ENCODE measurements around the gene BOLA1. TPM values are rescaled to one million over a fixed set of nuclear protein-coding genes. Genes with fewer than 3 reads are reported as not detected.

BOLA1 gene
- total and polyA plus RNA-seq, 2 of the 13 experiments (the other 11 are each of a cell fraction or from before 2014, with no cell fraction given): 3.2 to 4.2 TPM

DNA sequence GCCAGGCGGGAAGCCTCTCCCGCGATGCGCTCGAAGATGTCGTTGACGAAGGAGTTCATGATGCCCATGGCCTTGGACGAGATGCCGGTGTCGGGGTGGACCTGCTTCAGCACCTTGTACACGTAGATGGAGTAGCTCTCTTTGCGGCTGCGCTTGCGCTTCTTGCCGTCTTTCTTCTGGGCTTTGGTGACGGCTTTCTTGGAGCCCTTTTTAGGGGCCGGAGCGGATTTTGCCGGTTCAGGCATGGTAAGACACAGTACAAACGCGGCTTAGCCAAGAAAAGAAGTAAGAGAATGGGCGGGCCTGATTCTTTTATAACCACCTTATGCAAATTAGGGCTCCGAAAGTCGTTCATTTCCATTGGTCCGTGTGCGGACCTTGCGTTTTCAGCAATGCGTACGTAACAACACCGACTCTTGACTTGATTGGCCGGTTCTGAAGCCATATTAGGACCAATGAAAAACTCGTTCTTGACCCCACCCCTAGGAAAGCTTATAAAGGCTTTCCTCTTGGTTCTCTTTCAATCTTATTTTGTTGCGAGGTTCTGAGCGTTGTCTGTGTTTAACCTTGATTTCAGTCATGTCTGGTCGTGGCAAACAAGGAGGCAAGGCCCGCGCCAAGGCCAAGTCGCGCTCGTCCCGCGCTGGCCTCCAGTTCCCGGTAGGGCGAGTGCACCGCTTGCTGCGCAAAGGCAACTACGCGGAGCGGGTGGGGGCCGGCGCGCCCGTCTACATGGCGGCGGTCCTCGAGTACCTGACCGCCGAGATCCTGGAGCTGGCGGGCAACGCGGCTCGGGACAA lies 12.8 kb upstream of the BOLA1 start (continued):
- TF ChIP-seq, protein P1, sequence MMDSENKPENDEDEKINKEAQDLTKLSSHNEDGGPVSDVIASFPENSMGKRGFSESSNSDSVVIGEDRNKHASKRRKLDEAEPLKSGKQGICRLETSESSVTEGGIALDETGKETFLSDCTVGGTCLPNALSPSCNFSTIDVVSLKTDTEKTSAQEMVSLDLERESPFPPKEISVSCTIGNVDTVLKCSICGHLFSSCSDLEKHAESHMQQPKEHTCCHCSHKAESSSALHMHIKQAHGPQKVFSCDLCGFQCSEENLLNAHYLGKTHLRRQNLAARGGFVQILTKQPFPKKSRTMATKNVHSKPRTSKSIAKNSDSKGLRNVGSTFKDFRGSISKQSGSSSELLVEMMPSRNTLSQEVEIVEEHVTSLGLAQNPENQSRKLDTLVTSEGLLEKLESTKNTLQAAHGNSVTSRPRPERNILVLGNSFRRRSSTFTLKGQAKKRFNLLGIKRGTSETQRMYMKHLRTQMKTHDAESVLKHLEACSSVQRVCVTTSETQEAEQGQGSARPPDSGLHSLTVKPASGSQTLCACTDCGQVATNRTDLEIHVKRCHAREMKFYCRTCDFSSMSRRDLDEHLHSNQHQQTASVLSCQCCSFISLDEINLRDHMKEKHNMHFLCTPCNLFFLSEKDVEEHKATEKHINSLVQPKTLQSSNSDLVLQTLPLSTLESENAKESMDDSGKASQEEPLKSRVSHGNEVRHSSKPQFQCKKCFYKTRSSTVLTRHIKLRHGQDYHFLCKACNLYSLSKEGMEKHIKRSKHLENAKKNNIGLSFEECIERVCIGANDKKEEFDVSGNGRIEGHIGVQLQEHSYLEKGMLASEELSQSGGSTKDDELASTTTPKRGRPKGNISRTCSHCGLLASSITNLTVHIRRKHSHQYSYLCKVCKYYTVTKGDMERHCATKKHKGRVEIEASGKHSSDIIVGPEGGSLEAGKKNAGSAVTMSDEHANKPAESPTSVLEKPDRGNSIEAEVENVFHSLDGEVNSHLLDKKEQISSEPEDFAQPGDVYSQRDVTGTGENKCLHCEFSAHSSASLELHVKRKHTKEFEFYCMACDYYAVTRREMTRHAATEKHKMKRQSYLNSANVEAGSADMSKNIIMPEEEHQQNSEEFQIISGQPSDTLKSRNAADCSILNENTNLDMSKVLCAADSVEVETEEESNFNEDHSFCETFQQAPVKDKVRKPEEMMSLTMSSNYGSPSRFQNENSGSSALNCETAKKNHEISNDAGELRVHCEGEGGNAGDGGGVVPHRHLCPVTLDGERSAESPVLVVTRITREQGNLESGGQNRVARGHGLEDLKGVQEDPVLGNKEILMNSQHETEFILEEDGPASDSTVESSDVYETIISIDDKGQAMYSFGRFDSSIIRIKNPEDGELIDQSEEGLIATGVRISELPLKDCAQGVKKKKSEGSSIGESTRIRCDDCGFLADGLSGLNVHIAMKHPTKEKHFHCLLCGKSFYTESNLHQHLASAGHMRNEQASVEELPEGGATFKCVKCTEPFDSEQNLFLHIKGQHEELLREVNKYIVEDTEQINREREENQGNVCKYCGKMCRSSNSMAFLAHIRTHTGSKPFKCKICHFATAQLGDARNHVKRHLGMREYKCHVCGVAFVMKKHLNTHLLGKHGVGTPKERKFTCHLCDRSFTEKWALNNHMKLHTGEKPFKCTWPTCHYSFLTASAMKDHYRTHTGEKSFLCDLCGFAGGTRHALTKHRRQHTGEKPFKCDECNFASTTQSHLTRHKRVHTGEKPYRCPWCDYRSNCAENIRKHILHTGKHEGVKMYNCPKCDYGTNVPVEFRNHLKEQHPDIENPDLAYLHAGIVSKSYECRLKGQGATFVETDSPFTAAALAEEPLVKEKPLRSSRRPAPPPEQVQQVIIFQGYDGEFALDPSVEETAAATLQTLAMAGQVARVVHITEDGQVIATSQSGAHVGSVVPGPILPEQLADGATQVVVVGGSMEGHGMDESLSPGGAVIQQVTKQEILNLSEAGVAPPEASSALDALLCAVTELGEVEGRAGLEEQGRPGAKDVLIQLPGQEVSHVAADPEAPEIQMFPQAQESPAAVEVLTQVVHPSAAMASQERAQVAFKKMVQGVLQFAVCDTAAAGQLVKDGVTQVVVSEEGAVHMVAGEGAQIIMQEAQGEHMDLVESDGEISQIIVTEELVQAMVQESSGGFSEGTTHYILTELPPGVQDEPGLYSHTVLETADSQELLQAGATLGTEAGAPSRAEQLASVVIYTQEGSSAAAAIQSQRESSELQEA (CRISPR knock-in tag; IDR thresholded peaks at IDR 0.05; ENCODE audit: not compliant biosample characterization): no peak
- TF ChIP-seq, protein P2, sequence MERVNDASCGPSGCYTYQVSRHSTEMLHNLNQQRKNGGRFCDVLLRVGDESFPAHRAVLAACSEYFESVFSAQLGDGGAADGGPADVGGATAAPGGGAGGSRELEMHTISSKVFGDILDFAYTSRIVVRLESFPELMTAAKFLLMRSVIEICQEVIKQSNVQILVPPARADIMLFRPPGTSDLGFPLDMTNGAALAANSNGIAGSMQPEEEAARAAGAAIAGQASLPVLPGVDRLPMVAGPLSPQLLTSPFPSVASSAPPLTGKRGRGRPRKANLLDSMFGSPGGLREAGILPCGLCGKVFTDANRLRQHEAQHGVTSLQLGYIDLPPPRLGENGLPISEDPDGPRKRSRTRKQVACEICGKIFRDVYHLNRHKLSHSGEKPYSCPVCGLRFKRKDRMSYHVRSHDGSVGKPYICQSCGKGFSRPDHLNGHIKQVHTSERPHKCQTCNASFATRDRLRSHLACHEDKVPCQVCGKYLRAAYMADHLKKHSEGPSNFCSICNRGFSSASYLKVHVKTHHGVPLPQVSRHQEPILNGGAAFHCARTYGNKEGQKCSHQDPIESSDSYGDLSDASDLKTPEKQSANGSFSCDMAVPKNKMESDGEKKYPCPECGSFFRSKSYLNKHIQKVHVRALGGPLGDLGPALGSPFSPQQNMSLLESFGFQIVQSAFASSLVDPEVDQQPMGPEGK (CRISPR knock-in tag; IDR thresholded peaks at IDR 0.05): peak; percentile 70
- TF ChIP-seq, protein P3, sequence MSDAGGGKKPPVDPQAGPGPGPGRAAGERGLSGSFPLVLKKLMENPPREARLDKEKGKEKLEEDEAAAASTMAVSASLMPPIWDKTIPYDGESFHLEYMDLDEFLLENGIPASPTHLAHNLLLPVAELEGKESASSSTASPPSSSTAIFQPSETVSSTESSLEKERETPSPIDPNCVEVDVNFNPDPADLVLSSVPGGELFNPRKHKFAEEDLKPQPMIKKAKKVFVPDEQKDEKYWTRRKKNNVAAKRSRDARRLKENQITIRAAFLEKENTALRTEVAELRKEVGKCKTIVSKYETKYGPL (CRISPR knock-in tag; IDR thresholded peaks at IDR 0.05): 0 out of 2 replicates have a peak, but pooled peaks have one; percentile 22
- TF ChIP-seq, protein P4, sequence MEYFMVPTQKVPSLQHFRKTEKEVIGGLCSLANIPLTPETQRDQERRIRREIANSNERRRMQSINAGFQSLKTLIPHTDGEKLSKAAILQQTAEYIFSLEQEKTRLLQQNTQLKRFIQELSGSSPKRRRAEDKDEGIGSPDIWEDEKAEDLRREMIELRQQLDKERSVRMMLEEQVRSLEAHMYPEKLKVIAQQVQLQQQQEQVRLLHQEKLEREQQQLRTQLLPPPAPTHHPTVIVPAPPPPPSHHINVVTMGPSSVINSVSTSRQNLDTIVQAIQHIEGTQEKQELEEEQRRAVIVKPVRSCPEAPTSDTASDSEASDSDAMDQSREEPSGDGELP (IDR thresholded peaks at IDR 0.05; ENCODE audit: borderline replicate concordance, low read depth): no peak
- TF ChIP-seq JARID2 (CRISPR knock-in tag; IDR thresholded peaks at IDR 0.05; ENCODE audit: insufficient replicate concordance) (peak; percentile 40), SNRNP70 (IDR thresholded peaks at IDR 0.05; ENCODE audit: low read depth, low read length) (no peak), PRMT3 (CRISPR knock-in tag; IDR thresholded peaks at IDR 0.05; ENCODE audit: borderline replicate concordance, low read depth) (peak; percentile 79), FIP1L1 (IDR thresholded peaks at IDR 0.05; ENCODE audit: borderline replicate concordance, insufficient read depth, low read depth, low read length) (peak; percentile 99), ZFP62 (CRISPR knock-in tag; IDR thresholded peaks at IDR 0.05) (0 out of 2 replicates have a peak, but pooled peaks have one; percentile 33), ELF3 (CRISPR knock-in tag; IDR thresholded peaks at IDR 0.05) (peak; percentile 3; the same call in 1 of the 2 replicates), SMAD9 (CRISPR knock-in tag; IDR thresholded peaks at IDR 0.05) (no peak)
- TF ChIP-seq, protein P5, sequence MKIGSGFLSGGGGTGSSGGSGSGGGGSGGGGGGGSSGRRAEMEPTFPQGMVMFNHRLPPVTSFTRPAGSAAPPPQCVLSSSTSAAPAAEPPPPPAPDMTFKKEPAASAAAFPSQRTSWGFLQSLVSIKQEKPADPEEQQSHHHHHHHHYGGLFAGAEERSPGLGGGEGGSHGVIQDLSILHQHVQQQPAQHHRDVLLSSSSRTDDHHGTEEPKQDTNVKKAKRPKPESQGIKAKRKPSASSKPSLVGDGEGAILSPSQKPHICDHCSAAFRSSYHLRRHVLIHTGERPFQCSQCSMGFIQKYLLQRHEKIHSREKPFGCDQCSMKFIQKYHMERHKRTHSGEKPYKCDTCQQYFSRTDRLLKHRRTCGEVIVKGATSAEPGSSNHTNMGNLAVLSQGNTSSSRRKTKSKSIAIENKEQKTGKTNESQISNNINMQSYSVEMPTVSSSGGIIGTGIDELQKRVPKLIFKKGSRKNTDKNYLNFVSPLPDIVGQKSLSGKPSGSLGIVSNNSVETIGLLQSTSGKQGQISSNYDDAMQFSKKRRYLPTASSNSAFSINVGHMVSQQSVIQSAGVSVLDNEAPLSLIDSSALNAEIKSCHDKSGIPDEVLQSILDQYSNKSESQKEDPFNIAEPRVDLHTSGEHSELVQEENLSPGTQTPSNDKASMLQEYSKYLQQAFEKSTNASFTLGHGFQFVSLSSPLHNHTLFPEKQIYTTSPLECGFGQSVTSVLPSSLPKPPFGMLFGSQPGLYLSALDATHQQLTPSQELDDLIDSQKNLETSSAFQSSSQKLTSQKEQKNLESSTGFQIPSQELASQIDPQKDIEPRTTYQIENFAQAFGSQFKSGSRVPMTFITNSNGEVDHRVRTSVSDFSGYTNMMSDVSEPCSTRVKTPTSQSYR (CRISPR knock-in tag; IDR thresholded peaks at IDR 0.05; ENCODE audit: borderline replicate concordance): no peak

Data from HepG2 (cell line).